SK-N-MC (cell line): ENCODE measurements around the gene EIF2A.

ENCODE experiments used
- EZH2 ChIP-seq: fragments of 200-600 bp; sonication (generic); IDR thresholded peaks from one replicate; pipeline ENCODE4 v1.6.1; 2017; ENCODE audit warnings: antibody characterized with exemption
- POLR2AphosphoS5 ChIP-seq: IDR thresholded peaks from 2 replicates; pipeline ENCODE4 v1.6.1; 2012; ENCODE audit warnings: mild to moderate bottlenecking, low read depth, low read length, borderline replicate concordance

GRCh38 chr3:150602426-150603152 lies 56.0 kb downstream of the EIF2A start:
- TF ChIP-seq EZH2 (no peak), POLR2AphosphoS5 (no peak)
